ENCODE results near the gene MEOX1. TPM values are rescaled to one million over a fixed set of nuclear protein-coding genes. Genes with fewer than 3 reads are reported as not detected.

Gene MEOX1
- total RNA-seq, 1 donor from 2014 or later, result 1.8 TPM

DNA sequence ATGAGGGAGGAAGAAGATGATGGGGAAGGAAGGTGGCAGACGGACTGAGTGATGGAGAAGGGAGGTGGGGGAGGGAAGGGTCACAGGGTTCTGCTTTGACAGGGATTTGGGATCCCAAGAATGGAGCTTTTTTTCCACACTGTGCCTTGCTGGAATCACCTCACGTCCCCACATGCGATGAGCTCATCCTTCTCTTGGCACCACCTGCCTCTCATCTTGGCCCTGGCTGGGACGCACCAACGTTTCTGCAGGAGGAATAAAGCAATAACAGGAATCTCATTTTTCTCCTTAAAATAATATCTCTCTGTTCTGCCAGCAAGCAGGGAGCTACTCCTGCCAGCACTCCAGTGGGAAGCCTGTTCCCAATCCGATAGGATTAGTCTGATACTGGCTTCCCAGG is 47.8 kb downstream of the MEOX1 start:
- Mint-ChIP-seq H3K4me1 (no peaks in the 10 kb centered on the region), H3K36me3 (no peaks in the 10 kb centered on the region), H3K27ac (no peak overlapping the region), H3K27me3 (ENCODE audit: low read depth) (no peaks in the 10 kb centered on the region), H3K4me3 (no peak overlapping the region), H3K9me3 (peaks cover 6% of the 10 kb centered on the region)
- no peak for DNase-seq (ENCODE audit: low spot score in 2 of 2, unreplicated experiment in 2 of 2)
- TF ChIP-seq, protein P1, sequence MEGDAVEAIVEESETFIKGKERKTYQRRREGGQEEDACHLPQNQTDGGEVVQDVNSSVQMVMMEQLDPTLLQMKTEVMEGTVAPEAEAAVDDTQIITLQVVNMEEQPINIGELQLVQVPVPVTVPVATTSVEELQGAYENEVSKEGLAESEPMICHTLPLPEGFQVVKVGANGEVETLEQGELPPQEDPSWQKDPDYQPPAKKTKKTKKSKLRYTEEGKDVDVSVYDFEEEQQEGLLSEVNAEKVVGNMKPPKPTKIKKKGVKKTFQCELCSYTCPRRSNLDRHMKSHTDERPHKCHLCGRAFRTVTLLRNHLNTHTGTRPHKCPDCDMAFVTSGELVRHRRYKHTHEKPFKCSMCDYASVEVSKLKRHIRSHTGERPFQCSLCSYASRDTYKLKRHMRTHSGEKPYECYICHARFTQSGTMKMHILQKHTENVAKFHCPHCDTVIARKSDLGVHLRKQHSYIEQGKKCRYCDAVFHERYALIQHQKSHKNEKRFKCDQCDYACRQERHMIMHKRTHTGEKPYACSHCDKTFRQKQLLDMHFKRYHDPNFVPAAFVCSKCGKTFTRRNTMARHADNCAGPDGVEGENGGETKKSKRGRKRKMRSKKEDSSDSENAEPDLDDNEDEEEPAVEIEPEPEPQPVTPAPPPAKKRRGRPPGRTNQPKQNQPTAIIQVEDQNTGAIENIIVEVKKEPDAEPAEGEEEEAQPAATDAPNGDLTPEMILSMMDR (IDR thresholded peaks at IDR 0.05; ENCODE audit: unreplicated experiment), result no peak

GRCh38 chr17:43612515-43612914 is 49.2 kb downstream of the MEOX1 start:
- DNase-seq (ENCODE audit: low spot score in 2 of 2, unreplicated experiment in 2 of 2), result no peak
- H3K4me3 Mint-ChIP-seq, result no peak overlapping the region
- TF ChIP-seq, protein P1 (IDR thresholded peaks at IDR 0.05; ENCODE audit: unreplicated experiment), result no peak
- no peak overlapping the region for H3K27ac Mint-ChIP-seq
- no peaks in the 10 kb centered on the region for H3K27me3 Mint-ChIP-seq (ENCODE audit: low read depth)
- H3K9me3 Mint-ChIP-seq, result peaks cover 6% of the 10 kb centered on the region
- H3K36me3 Mint-ChIP-seq, result no peaks in the 10 kb centered on the region
- H3K4me1 Mint-ChIP-seq, result no peaks in the 10 kb centered on the region

- no peak for DNase-seq (ENCODE audit: low spot score in 2 of 2, unreplicated experiment in 2 of 2)
- no peaks in the 10 kb centered on the region for H3K4me1 Mint-ChIP-seq
- TF ChIP-seq, protein P1 (IDR thresholded peaks at IDR 0.05; ENCODE audit: unreplicated experiment), result no peak
- H3K36me3 Mint-ChIP-seq, result no peaks in the 10 kb centered on the region
- no peak overlapping the region for H3K27ac Mint-ChIP-seq
- H3K9me3 Mint-ChIP-seq, result peaks cover 6% of the 10 kb centered on the region
- no peak overlapping the region for H3K4me3 Mint-ChIP-seq
- H3K27me3 Mint-ChIP-seq (ENCODE audit: low read depth), result no peaks in the 10 kb centered on the region
Observed at GRCh38 chr17:43611230-43611969, 50.3 kb downstream of the MEOX1 start.

DNA sequence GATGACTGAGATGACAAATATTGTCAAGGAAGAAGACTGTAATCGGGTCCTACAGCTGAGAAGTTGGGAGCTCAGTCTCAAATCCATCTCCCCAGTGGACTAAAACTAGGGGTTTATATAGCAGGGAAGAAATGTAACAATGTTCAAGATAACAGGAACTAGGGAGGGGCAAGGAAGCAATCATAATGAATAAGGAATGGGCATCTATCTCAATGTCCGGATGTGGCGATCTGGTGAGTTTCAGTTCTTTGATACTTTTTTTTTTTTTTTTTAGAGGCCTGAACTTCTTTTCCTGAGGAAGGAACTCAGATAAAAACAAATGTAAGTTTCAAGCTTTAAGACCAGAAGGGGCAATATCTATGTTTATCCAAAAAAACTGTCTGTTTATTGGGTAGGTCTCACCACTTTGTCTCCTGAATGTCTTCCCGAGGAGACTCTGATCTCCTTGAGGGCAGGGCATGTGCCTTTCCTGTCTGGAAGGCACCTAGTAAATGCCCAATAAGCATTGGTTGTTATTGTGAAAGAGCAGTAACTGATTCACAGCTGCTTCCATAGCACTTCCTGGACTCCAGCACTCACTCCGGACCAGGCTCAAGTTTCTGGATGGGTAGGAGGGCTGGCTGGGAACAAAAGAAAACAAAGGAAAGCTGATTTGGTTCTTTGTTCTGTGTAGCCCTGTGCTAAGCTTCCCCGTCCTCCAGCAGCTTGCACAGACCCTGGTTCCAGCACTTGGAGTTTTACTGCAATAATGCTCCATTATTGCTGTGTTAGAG is 51.9 kb downstream of the MEOX1 start:
- H3K36me3 Mint-ChIP-seq, result no peaks in the 10 kb centered on the region

DNA sequence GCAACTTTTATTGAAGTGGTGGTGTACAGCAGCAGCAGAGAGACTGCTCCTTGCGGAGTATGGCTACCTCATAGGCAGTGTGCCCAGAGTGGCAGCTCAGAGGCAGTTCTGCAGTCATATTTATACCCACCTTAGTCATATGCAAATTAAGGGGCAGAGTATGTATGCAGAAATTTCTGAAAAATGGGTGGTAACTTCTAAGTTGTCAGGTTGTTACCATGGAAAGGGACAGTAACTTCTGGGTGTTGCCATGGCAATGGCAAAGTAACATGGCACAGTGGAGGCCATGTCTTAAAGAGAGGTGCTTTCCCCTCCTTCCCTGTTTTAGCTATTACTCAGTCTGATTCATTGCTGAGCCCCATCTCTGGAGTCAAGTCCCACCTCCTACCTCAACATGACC is 53.4 kb downstream of the MEOX1 start:
- H3K9me3 Mint-ChIP-seq, result peaks cover 19% of the 10 kb centered on the region
- DNase-seq (ENCODE audit: low spot score in 2 of 2, unreplicated experiment in 2 of 2), result no peak

More for the DNA sequence above, 51.9 kb downstream of the MEOX1 start:
- TF ChIP-seq, protein P1 (IDR thresholded peaks at IDR 0.05; ENCODE audit: unreplicated experiment), result no peak
- Mint-ChIP-seq H3K27ac (no peak overlapping the region), H3K4me3 (no peak overlapping the region), H3K4me1 (no peaks in the 10 kb centered on the region), H3K27me3 (ENCODE audit: low read depth) (no peaks in the 10 kb centered on the region), H3K9me3 (peaks cover 14% of the 10 kb centered on the region)
- DNase-seq (ENCODE audit: low spot score in 2 of 2, unreplicated experiment in 2 of 2), result no peak

More for the DNA sequence above, 53.4 kb downstream of the MEOX1 start:
- Mint-ChIP-seq H3K4me3 (no peak overlapping the region), H3K27me3 (ENCODE audit: low read depth) (no peaks in the 10 kb centered on the region), H3K27ac (no peak overlapping the region), H3K4me1 (peaks cover 9% of the 10 kb centered on the region), H3K36me3 (no peaks in the 10 kb centered on the region)
- TF ChIP-seq, protein P1 (IDR thresholded peaks at IDR 0.05; ENCODE audit: unreplicated experiment), result no peak
